Effector CD4-positive, alpha-beta T cell (primary cell): ENCODE measurements around the gene UBE2M.

Experiments
- DNase-seq: peaks from one replicate; pipeline ENCODE4 v3.0.0-alpha.2; 2020

UBE2M gene

DNA sequence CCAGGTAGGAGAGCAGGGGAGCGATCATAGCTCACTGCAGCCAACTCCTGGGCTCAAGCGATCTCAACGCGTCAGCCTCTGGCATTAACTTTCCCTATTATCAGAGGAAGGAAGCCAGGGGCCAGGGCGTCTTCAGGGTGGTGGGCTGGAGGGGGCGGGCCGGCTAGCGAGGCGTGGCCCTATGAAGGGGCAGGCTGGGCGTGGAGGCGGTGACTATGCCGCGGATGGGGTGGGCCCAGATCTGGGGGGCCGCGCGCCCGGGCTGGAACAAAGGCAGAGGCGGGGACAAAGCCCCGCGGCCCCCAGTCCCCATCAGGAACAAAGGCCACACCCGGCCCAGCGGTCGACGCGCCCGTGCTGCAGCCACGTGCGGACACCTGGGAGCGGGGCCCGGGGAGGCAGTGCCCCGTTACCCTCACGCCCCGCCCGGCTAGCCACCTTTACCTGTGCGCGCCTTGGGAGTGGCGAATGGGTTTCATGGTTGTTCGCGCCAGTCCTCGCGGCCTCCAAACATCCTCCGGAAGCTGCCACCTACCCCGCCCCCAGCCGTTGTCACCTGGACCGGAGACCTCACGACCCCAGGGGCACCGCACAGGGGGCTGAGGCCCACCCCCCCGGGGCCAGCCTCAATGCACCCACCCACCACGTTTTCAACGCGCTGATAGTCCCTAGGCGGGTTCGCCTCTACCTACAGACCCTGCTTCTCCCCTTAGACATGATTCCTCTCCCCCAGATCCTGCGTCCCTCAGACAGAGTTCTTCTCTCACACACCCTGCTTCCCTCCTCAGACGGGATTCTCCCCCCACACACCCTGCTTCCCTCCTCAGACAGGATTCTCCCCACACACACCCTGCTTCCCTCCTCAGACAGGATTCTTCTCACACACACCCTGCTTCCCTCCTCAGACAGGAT lies 19.9 kb downstream of the UBE2M start:
- DNase-seq = no peak

- DNase-seq = no peak
Observed at GRCh38 chr19:58536852-58537798, 21.3 kb downstream of the UBE2M start.

GRCh38 chr19:58535857-58536256 lies 22.6 kb downstream of the UBE2M start:
- no peak for DNase-seq

- DNase-seq = no peak
Observed at GRCh38 chr19:58531034-58531840, 27.2 kb downstream of the UBE2M start.

GRCh38 chr19:58529405-58529804 lies 29.0 kb downstream of the UBE2M start:
- DNase-seq = no peak

DNA sequence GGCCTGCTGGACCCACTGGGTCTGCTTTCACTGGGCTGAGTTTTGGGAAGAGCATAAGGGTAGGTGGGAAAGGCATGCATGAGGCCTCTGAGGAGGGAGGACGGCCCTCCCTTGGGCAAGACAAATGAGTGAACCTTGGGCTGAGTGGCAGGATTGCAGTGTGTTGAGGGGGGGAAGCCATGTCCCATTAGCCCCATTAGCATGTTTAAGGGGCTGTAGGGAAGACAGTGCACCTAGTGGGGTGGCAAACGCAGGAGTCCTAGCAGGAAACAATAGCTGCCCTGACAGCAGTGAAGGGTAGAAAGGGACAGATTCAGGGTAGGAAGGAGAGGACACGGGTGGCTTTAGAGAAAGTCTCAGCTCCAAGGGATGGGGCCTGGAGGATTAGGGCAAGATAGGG lies 35.7 kb downstream of the UBE2M start:
- no peak for DNase-seq

DNA sequence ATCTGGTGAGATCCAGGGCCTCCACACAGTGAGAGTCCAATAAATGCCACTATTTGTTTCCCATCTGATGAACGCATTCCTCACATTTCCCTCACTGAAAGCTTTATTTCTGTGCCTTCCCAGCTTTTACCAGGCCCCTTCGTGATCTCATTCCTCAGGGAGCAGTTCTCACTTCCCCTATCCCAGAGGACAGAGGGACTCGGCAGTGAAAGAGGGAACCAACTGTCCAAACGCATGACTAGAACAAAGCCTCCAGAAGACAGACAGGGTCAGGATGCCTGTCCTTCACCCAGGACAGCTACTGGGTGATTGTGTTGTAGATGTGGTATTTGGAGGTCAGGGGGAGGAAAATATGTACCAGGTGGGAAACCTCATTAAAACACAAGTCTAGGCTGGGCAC lies 36.8 kb downstream of the UBE2M start:
- no peak for DNase-seq

DNA sequence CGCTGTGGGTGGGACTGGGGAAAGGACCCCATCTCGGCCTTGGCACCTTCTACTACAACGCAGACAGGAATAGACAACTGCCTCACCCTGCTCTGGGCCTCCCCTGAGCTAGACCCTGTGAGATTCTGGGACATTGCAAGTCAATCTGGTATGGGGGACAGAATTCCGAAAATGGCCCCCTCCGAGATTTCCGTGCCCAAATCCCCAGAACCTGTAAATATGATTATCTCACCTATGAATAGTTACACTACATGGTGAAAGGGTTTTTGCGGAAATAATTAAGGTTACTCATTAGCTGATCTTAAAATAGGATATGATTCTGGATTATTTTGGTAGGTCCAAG lies 38.2 kb downstream of the UBE2M start:
- no peak for DNase-seq

- peak; percentile 82 for DNase-seq
Observed at GRCh38 chr19:58519355-58520256, 38.8 kb downstream of the UBE2M start, which contains the start of gene ZBTB45. Gene ZBTB45 (minus strand): TSS chr19:58519810. CDS start chr19:58517673, 2,137 bp downstream.

- peak; percentile 47 for DNase-seq
Observed at GRCh38 chr19:58519087-58519354, 39.4 kb downstream of the UBE2M start.

GRCh38 chr19:58518256-58519086 lies 39.9 kb downstream of the UBE2M start:
- DNase-seq = no peak

GRCh38 chr19:58516964-58517833 lies 41.2 kb downstream of the UBE2M start:
- DNase-seq = no peak

DNA sequence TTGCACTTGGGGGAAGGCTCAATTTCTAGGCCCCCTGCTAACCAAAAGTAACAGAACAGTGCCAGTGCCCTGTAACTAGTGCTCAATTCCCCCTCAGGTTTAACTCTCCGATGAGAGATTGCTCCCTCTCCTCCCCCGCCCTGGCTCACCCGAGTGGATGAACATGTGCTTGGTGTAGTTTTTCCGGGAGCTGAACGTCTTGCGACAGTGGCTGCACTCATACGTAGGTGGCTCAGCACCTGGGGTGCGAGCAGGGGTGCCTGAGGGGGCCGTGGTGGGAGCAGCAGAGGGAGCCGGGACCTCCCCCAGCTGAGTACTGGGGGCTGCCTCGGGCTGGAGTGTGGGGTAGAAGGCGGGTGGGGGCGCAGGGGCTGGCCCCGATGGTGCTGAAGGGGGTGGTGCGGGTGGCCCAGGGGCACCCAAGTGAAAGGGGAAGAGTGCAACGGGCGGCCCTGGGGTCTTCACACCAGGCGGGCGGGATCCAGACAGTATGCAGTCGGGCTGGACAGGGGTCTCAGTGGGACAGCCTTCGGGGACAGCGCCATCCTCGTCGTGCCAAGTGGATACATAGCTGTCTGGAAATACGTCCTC lies 42.1 kb downstream of the UBE2M start:
- DNase-seq = no peak

- DNase-seq = no peak
Observed at GRCh38 chr19:58515259-58515658, 43.2 kb downstream of the UBE2M start.

DNA sequence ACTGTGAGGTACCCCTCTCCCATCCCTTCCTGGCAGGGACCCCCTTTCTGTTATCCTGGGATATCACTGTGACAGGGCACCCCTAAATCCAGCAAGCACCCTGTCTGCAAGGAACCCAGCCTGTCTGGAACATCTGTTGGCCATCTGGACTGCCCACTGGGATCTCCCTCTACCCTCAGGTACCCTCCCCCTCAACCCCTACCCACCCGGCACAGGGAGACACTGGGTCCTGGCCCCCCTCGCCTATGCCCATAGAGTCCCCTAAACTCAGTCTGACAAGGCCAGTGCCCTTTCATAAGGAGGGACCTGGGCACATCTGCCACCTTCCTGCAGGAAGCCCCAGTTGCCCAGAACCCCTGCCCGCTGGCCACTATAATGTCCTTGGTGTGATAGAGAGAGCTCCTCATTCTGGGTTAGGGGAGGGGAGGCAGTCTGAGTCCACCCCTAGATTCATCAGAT lies 43.8 kb downstream of the UBE2M start:
- DNase-seq = no peak

GRCh38 chr19:58513694-58514563 lies 44.5 kb downstream of the UBE2M start:
- DNase-seq = peak; percentile 90

DNA sequence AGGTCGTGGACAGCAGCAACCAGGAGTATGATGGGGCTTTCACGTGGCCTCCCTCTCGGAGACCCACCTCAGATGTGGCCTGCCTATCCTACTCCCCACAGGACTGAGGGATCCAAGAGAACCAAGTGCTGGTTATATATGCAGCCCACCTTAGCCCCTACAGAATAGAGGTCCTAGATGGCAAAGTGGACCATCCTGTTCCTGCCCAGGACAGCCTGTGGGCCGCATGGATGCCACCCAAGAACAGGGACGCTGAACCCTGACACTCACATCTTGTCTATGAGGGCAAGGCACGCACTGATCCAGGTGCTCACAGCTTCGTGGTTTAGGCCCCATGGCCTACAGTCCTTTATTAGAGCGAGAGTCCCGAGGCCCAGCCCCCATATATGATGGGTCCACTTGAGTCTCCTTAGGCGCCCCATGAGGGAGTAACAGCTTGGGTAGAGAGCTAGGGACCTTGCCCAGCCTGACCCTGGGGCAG lies 45.2 kb downstream of the UBE2M start:
- no peak for DNase-seq
